HepG2 (cell line): Measurements from ENCODE around the gene ENPP1. TPM values are rescaled to one million over a fixed set of nuclear protein-coding genes. Genes with fewer than 3 reads are reported as not detected.

Source experiments
- ASH2L ChIP-seq: fragments of 300-600, 200-600 bp; sonication (generic); IDR thresholded peaks from 2 replicates; pipeline ENCODE4 v1.7.0; 2017; ENCODE audit warnings: low read depth, mild to moderate bottlenecking, moderate library complexity, mixed read lengths, low read length; ENCODE audit not compliant: insufficient read length
- EEA1 ChIP-seq: sonication (generic); formaldehyde crosslinking; IDR thresholded peaks from 2 replicates; pipeline ENCODE4 v1.5.1; 2020; ENCODE audit warnings: mild to moderate bottlenecking, missing genetic modification reagents, borderline replicate concordance
- ELF1 ChIP-seq: sonication (generic); formaldehyde crosslinking; IDR thresholded peaks from 2 replicates; pipeline ENCODE4 v1.4.0; 2020; ENCODE audit warnings: missing genetic modification reagents
- GABPB1 ChIP-seq: IDR thresholded peaks from 2 replicates; pipeline ENCODE4 v1.6.1; 2016; ENCODE audit warnings: mild to moderate bottlenecking, missing genetic modification reagents, moderate library complexity, missing compliant biosample characterization
- HHEX ChIP-seq: IDR thresholded peaks from 2 replicates; pipeline ENCODE4 v1.6.1; 2016; ENCODE audit warnings: control low read depth
- HMGA1 ChIP-seq: sonication (generic); formaldehyde crosslinking; conservative IDR thresholded peaks from 2 replicates; pipeline ENCODE4 v1.4.0; 2020; ENCODE audit warnings: missing genetic modification reagents
- IRX3 ChIP-seq: sonication (generic); formaldehyde crosslinking; IDR thresholded peaks from 2 replicates; pipeline ENCODE4 v1.8.1; 2023; ENCODE audit warnings: mild to moderate bottlenecking, low read depth, missing genetic modification reagents, borderline replicate concordance
- JDP2 ChIP-seq: sonication (generic); formaldehyde crosslinking; IDR thresholded peaks from 2 replicates; pipeline ENCODE4 v1.8.1; 2022; ENCODE audit warnings: missing genetic modification reagents, borderline replicate concordance
- KLF15 ChIP-seq: sonication (generic); formaldehyde crosslinking; IDR thresholded peaks from 2 replicates; pipeline ENCODE4 v1.8.1; 2023; ENCODE audit warnings: borderline replicate concordance, mild to moderate bottlenecking, inconsistent platforms, missing genetic modification reagents, mixed read lengths
- TERF1 ChIP-seq: sonication (generic); formaldehyde crosslinking; IDR thresholded peaks from 2 replicates; pipeline ENCODE4 v1.8.0; 2022; ENCODE audit warnings: mild to moderate bottlenecking, missing genetic modification reagents, moderate library complexity
- ZFP36L1 ChIP-seq: sonication (generic); formaldehyde crosslinking; IDR thresholded peaks from 2 replicates; pipeline ENCODE4 v1.8.0; 2022; ENCODE audit warnings: mild to moderate bottlenecking, missing genetic modification reagents, moderate library complexity
- ZNF382 ChIP-seq: sonication (generic); formaldehyde crosslinking; IDR thresholded peaks from 2 replicates; pipeline ENCODE4 v1.5.0; 2020; ENCODE audit warnings: missing genetic modification reagents, mild to moderate bottlenecking, borderline replicate concordance
- ZNF441 ChIP-seq: sonication (generic); formaldehyde crosslinking; IDR thresholded peaks from 2 replicates; pipeline ENCODE4 v1.7.0; 2021; ENCODE audit warnings: missing genetic modification reagents, borderline replicate concordance
- polyA plus RNA-seq, 8 experiments: library from polyadenylated mRNA; depleted of rRNA in 3 of 8; stranded (reverse) in 7 of 8; unstranded in 1 of 8; fragments of >200 nt; fragmentation: Illumina TruSeq in 4 of 8; extraction: Trizol in 4 of 8; gene quantifications; 2 replicates each; pipeline versions ENCODE4 v1.2.1 to v1.2.3, GENCODE V29; 2011 to 2016; ENCODE audit warnings: low read depth in 4 of 8, missing spikeins in 1 of 8, mixed read lengths in 1 of 8; ENCODE audit not compliant: insufficient read depth in 1 of 8
- total RNA-seq, 5 experiments: library from RNA; depleted of rRNA; stranded (reverse); fragments of >200 nt; fragmentation: Illumina TruSeq; extraction: Trizol; gene quantifications; 2 replicates each; pipeline ENCODE4 v1.2.3, GENCODE V29; 2016; ENCODE audit warnings: low read depth in 1 of 5
- TF ChIP-seq, protein P1 (sequence below): sonication (generic); formaldehyde crosslinking; IDR thresholded peaks from 2 replicates; pipeline ENCODE4 v1.4.0; 2020; ENCODE audit warnings: missing genetic modification reagents, borderline replicate concordance
- TF ChIP-seq, protein P2 (sequence below): IDR thresholded peaks from 2 replicates; pipeline ENCODE4 v1.6.1; 2018; ENCODE audit warnings: missing genetic modification reagents
- TF ChIP-seq, protein P3 (sequence below): sonication (generic); formaldehyde crosslinking; IDR thresholded peaks from 2 replicates; pipeline ENCODE4 v1.4.0; 2020; ENCODE audit warnings: missing genetic modification reagents, mild to moderate bottlenecking, borderline replicate concordance
- TF ChIP-seq, protein P4 (sequence below): sonication (generic); formaldehyde crosslinking; IDR thresholded peaks from 2 replicates; pipeline ENCODE4 v1.5.0; 2020; ENCODE audit warnings: mild to moderate bottlenecking, low read depth, missing genetic modification reagents, borderline replicate concordance

The ENPP1 gene
- total and polyA plus RNA-seq, 2 of the 13 experiments (the other 11 are each of a cell fraction or from before 2014, with no cell fraction given): 56.5 to 160 TPM

DNA sequence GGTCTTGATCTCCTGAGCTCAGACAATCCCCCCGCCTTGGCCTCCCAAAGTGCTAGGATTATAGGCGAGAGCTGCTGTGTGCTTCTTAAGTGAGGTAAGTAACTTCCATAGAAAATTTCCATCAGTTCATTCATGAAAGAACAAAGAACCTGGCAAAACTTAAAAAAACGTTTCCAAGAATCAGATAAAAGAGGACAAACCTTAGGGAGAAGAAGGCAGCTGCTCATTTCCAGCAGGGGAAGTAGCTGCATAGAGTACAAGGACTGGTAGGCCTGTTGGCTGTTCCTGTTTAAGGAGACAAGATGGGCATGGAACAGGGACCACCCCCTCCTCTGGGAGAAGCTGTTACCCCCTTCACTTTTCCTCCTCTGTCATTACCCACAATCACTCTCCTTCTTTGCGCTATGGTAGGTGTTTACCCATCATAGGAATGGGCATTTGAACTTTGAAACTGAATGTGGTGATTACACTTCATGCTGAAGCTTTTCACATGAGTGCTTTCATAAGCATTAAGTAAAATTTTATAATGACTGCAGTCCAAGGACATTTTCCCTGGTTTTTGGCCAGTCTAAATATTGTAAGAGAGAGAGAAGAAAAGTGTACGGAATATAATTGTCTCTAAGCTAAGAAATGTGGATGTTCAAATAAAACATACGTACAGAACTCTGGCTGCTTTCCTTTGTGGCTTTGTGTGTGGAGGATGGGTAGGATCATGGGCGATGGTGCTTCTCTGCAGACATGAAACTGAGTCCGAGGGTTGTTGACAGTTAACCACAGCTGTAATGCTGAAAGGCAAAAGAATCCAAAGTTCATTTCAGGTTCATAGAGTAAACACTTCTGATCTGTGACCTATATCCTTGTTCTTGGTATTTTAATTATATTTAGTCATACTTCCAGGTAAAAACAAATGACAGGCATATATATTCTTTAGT is 86.9 kb downstream of the ENPP1 start (continued):
- TF ChIP-seq, protein P1, sequence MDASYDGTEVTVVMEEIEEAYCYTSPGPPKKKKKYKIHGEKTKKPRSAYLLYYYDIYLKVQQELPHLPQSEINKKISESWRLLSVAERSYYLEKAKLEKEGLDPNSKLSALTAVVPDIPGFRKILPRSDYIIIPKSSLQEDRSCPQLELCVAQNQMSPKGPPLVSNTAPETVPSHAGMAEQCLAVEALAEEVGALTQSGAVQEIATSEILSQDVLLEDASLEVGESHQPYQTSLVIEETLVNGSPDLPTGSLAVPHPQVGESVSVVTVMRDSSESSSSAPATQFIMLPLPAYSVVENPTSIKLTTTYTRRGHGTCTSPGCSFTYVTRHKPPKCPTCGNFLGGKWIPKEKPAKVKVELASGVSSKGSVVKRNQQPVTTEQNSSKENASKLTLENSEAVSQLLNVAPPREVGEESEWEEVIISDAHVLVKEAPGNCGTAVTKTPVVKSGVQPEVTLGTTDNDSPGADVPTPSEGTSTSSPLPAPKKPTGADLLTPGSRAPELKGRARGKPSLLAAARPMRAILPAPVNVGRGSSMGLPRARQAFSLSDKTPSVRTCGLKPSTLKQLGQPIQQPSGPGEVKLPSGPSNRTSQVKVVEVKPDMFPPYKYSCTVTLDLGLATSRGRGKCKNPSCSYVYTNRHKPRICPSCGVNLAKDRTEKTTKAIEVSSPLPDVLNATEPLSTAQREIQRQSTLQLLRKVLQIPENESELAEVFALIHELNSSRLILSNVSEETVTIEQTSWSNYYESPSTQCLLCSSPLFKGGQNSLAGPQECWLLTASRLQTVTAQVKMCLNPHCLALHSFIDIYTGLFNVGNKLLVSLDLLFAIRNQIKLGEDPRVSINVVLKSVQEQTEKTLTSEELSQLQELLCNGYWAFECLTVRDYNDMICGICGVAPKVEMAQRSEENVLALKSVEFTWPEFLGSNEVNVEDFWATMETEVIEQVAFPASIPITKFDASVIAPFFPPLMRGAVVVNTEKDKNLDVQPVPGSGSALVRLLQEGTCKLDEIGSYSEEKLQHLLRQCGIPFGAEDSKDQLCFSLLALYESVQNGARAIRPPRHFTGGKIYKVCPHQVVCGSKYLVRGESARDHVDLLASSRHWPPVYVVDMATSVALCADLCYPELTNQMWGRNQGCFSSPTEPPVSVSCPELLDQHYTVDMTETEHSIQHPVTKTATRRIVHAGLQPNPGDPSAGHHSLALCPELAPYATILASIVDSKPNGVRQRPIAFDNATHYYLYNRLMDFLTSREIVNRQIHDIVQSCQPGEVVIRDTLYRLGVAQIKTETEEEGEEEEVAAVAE: no peak
- TF ChIP-seq, protein P2, sequence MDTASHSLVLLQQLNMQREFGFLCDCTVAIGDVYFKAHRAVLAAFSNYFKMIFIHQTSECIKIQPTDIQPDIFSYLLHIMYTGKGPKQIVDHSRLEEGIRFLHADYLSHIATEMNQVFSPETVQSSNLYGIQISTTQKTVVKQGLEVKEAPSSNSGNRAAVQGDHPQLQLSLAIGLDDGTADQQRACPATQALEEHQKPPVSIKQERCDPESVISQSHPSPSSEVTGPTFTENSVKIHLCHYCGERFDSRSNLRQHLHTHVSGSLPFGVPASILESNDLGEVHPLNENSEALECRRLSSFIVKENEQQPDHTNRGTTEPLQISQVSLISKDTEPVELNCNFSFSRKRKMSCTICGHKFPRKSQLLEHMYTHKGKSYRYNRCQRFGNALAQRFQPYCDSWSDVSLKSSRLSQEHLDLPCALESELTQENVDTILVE (CRISPR knock-in tag): peak; percentile 78
- TF ChIP-seq IRX3 (CRISPR knock-in tag) (no peak), EEA1 (CRISPR knock-in tag) (no peak), ZNF382 (CRISPR knock-in tag) (no peak), ASH2L (peak; percentile 100), ZNF441 (CRISPR knock-in tag) (peak; percentile 45; the same call in 1 of the 2 replicates), HHEX (peak; percentile 77), ELF1 (no peak), KLF15 (CRISPR knock-in tag) (no peak), GABPB1 (CRISPR knock-in tag) (peak; percentile 9; the same call in 1 of the 2 replicates), HMGA1 (CRISPR knock-in tag) (no peak), ZFP36L1 (CRISPR knock-in tag) (no peak), JDP2 (CRISPR knock-in tag) (no peak; the same call in 1 of the 2 replicates), TERF1 (CRISPR knock-in tag) (no peak)
- TF ChIP-seq, protein P3, sequence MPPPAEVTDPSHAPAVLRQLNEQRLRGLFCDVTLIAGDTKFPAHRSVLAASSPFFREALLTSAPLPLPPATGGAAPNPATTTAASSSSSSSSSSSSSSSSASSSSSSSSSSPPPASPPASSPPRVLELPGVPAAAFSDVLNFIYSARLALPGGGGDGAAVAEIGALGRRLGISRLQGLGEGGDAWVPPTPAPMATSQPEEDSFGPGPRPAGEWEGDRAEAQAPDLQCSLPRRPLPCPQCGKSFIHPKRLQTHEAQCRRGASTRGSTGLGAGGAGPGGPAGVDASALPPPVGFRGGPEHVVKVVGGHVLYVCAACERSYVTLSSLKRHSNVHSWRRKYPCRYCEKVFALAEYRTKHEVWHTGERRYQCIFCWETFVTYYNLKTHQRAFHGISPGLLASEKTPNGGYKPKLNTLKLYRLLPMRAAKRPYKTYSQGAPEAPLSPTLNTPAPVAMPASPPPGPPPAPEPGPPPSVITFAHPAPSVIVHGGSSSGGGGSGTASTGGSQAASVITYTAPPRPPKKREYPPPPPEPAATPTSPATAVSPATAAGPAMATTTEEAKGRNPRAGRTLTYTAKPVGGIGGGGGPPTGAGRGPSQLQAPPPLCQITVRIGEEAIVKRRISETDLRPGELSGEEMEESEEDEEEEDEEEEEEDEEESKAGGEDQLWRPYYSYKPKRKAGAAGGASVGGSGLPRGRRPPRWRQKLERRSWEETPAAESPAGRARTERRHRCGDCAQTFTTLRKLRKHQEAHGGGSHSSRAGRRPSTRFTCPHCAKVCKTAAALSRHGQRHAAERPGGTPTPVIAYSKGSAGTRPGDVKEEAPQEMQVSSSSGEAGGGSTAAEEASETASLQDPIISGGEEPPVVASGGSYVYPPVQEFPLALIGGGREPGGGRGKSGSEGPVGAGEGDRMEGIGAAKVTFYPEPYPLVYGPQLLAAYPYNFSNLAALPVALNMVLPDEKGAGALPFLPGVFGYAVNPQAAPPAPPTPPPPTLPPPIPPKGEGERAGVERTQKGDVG: no peak; the same call in 1 of the 2 replicates
- TF ChIP-seq, protein P4, sequence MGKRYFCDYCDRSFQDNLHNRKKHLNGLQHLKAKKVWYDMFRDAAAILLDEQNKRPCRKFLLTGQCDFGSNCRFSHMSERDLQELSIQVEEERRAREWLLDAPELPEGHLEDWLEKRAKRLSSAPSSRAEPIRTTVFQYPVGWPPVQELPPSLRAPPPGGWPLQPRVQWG (CRISPR knock-in tag): no peak
